Activated B cell treated with CpG ODN at 0.5 μM for 24 hours (primary cell): Measurements from ENCODE around the gene CTNNA1. TPM values are rescaled to one million over a fixed set of nuclear protein-coding genes. Genes with fewer than 3 reads are reported as not detected.
"Not testable (repeated sequence)": the region's sequence is repeated elsewhere in the genome, so short reads cannot be mapped to it uniquely, and the experiment has no call there.

Experiments
- ATAC-seq: fragments of 200-7000 bp; cut with Tn5 transposase; one replicate; pipeline ENCODE4 v1.10.0; 2021; ENCODE audit warnings: low read depth, mild to moderate bottlenecking, moderate library complexity
- CTCF ChIA-PET: fragments of 350-600 bp; sonication (Branson Sonifier 250); formaldehyde crosslinking; loops from one replicate; lab custom pipeline; 2021; ENCODE audit warnings: antibody characterized with exemption; lab: Charles Lee
- POLR2A ChIA-PET: fragments of 350-600 bp; sonication (Branson Sonifier 250); formaldehyde crosslinking; loops from one replicate; lab custom pipeline; 2021; ENCODE audit warnings: antibody characterized with exemption; lab: Charles Lee
- DNase-seq: peaks from one replicate; pipeline ENCODE4 v3.0.0; 2022
- H3K27ac Mint-ChIP-seq: one replicate; pipeline ENCODE4 v1.8.0; 2020; ENCODE audit warnings: mixed read lengths
- H3K27me3 Mint-ChIP-seq: one replicate; pipeline ENCODE4 v1.8.0; 2021; ENCODE audit warnings: mixed read lengths
- H3K36me3 Mint-ChIP-seq: one replicate; pipeline ENCODE4 v1.8.0; 2021; ENCODE audit warnings: low read depth, mixed read lengths
- H3K4me1 Mint-ChIP-seq: one replicate; pipeline ENCODE4 v1.8.0; 2021; ENCODE audit warnings: mixed read lengths
- H3K4me3 Mint-ChIP-seq: one replicate; pipeline ENCODE4 v1.8.0; 2020; ENCODE audit warnings: mild to moderate bottlenecking, mixed read lengths
- H3K9me3 Mint-ChIP-seq: one replicate; pipeline ENCODE4 v1.8.0; 2020; ENCODE audit warnings: mixed read lengths
- CTCF ChIP-seq: fragments of 200-600 bp; IDR thresholded peaks from one replicate; pipeline ENCODE4 v1.8.0; 2022; ENCODE audit warnings: antibody characterized with exemption, mild to moderate bottlenecking
- intact Hi-C: fragments of 100-400 bp; cut with micrococcal nuclease; formaldehyde crosslinking; loops from one replicate; pipeline ENCODE4 v1.15.1; 2024
- total RNA-seq: library from RNA; stranded (reverse); gene quantifications from 2 replicates; pipeline ENCODE4 v1.2.3, GENCODE V29; 2022

The CTNNA1 gene
- total RNA-seq, 1 donor from 2014 or later, result 76.0 TPM

- DNase-seq, result no peak
- Mint-ChIP-seq H3K36me3 (peaks cover 19% of the 10 kb centered on the region), H3K4me1 (peaks cover 13% of the 10 kb centered on the region), H3K4me3 (no peak overlapping the region), H3K9me3 (peaks cover 2% of the 10 kb centered on the region), H3K27ac (no peak overlapping the region), H3K27me3 (no peaks in the 10 kb centered on the region)
- CTCF ChIA-PET, result no interaction called here
- POLR2A ChIA-PET, result no interaction called here
- intact Hi-C loops, result no loop called here
- TF ChIP-seq CTCF, result no peak
- no peak for ATAC-seq
Measured at GRCh38 chr5:138763037-138763778, 10.0 kb downstream of the CTNNA1 start.

- H3K9me3 Mint-ChIP-seq, result no peaks in the 10 kb centered on the region
- CTCF ChIA-PET, result no interaction called here
- POLR2A ChIA-PET, result no interaction called here
- no peak for DNase-seq
- ATAC-seq, result no peak
- no peaks in the 10 kb centered on the region for H3K36me3 Mint-ChIP-seq
- peaks cover 9% of the 10 kb centered on the region for H3K4me1 Mint-ChIP-seq
- H3K27ac Mint-ChIP-seq, result no peak overlapping the region
- intact Hi-C loops, result no loop called here
- no peak overlapping the region for H3K4me3 Mint-ChIP-seq
- no peak for TF ChIP-seq CTCF
- no peaks in the 10 kb centered on the region for H3K27me3 Mint-ChIP-seq
Measured at GRCh38 chr5:138770291-138770690, 17.1 kb downstream of the CTNNA1 start.

- no peaks in the 10 kb centered on the region for H3K27me3 Mint-ChIP-seq
- H3K9me3 Mint-ChIP-seq, result no peaks in the 10 kb centered on the region
- ChIA-PET CTCF (no interaction called here), POLR2A (no interaction called here)
- peaks cover 8% of the 10 kb centered on the region for H3K4me1 Mint-ChIP-seq
- ATAC-seq (no peak), DNase-seq (no peak)
- no peak for TF ChIP-seq CTCF
- H3K4me3 Mint-ChIP-seq, result no peak overlapping the region
- H3K27ac Mint-ChIP-seq, result no peak overlapping the region
- H3K36me3 Mint-ChIP-seq, result no peaks in the 10 kb centered on the region
- intact Hi-C loops, result no loop called here
Measured at GRCh38 chr5:138770977-138771376, 17.8 kb downstream of the CTNNA1 start.

- DNase-seq (no peak), ATAC-seq (no peak)
- intact Hi-C loops, result no loop called here
- ChIA-PET CTCF (interaction anchor here (1.6 kb wide), 1 partner anchor 15 kb away, joined by 3 read pairs; no protein-coding TSS in a partner anchor), POLR2A (interaction anchor here (0.6 kb wide), 1 partner anchor 59 kb away, joined by 5 read pairs; no protein-coding TSS in a partner anchor)
- Mint-ChIP-seq H3K9me3 (peaks cover under 1% of the 10 kb centered on the region), H3K36me3 (peaks cover 4% of the 10 kb centered on the region), H3K27me3 (no peaks in the 10 kb centered on the region), H3K4me3 (no peak overlapping the region), H3K27ac (no peak overlapping the region), H3K4me1 (no peaks in the 10 kb centered on the region)
- no peak for TF ChIP-seq CTCF
Measured at GRCh38 chr5:138772986-138773594, 19.9 kb downstream of the CTNNA1 start.

GRCh38 chr5:138773624-138774023 is 20.4 kb downstream of the CTNNA1 start:
- DNase-seq, H3K36me3 Mint-ChIP-seq, H3K4me1 Mint-ChIP-seq, ATAC-seq, intact Hi-C loops, H3K27ac Mint-ChIP-seq, H3K27me3 Mint-ChIP-seq, H3K9me3 Mint-ChIP-seq, H3K4me3 Mint-ChIP-seq: not testable (repeated sequence)
- ChIA-PET CTCF (interaction anchor here (1.6 kb wide), 1 partner anchor 14 kb away, joined by 3 read pairs; no protein-coding TSS in a partner anchor), POLR2A (interaction anchor here (0.7 kb wide), 1 partner anchor 31 kb away, joined by 3 read pairs; no protein-coding TSS in a partner anchor)
